NOMO-1 (cell line): ENCODE measurements around the gene RNF220.

Source experiments
- DNase-seq, 2 experiments: peaks; one replicate each; lab custom pipeline; 2025; ENCODE audit not compliant: unreplicated experiment in 2 of 2; lab: John Stamatoyannopoulos, UW

The RNF220 gene

DNA sequence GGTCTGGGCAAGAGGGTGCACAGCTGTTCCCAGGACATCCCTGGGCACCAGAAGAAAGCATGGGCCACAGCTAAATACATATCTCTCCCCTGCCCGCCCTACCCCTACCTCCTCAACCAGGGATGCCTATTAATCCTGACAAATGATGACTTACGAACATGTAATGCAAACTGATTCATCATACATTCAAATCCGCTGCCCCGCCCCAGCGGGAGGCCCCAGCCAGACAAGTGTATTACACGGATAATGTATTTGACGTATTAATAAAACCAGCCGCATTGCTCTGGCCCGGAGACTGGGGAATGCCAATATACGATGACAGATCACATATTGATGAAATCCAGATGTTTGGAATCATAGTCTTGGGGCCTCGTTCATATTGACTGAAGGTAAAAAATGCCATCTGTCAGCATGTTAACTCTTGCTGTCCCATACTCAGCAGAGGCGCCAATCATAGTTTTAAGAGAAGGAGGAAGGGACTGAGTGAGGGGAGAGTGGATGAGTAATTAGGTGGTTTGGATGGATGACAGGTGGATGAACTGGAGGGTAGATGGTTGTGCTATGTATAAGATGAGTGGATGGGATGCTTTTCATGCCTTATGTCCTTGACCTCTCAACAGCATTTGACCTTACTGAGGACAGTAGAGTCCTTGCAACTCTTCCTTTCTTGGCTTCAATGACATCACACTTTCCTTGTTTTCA is 201.0 kb downstream of the RNF220 start:
- DNase-seq: no peak

DNA sequence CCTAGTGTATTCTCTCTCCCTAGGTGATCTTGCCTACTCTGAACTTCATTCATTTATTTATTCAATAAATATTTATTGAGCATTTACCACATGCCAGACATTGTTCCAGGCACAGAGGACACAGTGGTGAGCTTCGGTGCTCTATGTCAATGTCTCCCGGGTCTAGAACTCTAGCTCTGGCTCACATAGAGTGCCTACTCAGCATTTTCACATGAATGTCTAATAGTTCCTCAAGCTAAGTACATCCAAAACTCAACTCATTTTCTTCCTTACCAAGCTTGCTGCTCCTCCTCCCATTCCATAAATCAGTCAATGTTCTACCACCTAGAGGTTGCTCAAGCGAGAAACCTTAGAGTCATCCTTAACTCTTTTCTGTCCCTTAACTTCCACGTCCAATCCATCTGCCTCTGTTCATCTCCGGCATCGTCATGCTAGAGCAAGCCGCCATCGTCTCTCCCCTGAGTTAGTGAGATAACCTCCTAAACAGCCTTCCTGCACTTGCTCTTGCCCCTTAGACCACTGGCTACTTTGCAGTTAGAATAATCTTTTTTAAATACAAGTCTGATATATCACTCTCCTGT is 201.7 kb downstream of the RNF220 start:
- no peak for DNase-seq

DNA sequence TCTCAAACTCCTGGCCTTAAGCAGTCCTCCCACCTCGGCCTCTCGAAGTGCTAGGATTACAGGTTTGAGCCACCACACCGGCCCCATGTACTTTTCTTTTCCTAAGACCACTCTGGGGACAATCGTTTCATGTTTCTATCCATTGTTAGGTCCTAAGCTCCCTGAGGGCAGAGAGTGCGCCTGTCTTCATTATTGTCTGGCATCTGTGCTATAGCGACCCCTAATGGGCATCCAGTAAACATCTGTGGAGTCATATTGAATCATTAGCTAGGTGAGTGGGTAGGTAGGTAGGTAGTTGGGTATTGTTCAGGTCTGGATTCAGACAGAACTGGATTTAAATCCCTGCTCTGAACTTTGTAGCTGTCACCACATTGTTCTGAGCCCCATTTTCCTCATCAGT is 203.1 kb downstream of the RNF220 start:
- no peak for DNase-seq

DNA sequence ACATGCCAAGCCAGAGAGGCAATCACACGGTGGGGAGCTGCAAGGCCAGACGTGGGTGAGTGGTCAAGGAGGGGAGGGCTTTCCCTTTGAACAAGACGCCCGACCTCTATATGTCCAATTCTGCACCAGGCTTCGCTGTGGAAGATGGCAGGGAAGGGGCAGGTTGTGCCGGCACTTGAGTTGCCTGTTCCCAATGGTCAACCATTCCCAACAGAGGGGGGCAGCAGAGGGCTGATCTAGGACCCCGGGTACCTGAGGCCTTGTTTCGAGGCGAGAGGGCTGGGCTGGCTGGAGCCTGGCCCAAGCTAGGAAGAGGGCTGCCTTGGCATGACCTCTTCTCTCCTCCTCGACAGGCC is 204.3 kb downstream of the RNF220 start:
- no peak for DNase-seq

DNA sequence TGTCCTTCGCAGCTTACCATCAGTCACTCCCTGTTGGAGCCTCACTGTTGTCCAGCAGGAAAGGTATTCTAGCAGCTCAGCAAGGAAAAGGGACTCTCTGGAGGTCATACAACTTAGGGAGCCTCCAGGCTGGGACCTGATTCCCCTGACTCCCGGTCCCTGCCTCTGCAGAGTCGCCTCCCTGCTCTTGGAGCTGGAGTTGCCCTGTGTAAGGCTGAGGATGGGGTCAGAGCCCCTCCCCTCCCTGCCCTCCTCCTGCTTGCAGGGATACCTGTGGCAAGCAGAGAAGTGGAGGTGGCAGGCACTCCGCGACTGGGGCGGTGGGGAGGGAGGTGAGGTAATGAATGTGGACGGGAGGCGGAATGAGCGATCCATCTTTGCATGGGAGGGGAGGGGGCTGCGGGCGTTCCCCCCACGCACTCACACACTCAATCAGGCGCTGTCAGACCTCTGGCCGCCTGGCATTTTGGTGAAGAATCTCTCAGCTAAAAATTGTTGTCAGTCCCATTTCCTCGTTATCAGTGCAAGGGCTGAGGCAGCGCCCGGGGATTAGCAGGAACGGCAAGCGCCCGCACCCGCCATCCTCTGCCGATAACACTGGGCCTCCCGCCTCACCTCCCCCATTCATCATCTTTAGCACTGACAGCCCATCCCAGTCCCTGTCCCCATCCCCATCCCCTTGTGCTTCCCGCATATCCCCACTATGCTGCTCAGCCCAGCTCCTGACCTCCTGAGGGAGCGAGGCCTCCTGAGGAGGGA is 204.9 kb downstream of the RNF220 start:
- DNase-seq: no peak

DNA sequence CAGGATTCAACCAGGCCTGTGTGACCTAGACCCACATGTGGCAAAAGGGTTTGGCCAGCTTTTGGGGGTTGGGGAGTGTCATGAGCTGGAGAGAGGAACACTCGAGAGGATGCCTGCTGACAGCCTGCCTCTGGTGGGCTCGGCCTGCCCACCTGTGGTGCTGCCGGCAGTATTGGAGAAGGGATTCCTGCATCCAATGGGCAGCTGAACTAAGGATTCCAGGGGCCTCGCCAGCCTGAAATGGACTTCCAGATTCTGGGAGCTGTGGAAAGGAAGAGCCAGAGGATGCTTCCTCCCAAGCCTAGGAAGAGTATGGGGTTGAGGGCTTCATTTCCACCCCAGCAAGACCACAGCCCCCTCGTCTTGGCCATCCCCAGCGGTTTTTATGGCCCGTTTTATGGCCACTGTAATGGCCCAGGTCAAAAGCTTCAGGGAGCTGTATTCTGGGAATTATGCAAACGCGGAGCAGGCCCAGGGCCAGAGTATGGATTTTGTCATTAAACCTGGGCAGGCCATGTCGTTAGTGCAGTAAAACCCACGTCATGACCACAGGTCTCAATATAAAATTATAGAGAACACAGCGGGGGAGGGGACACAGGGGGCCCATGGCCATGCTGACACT is 205.6 kb downstream of the RNF220 start:
- no peak for DNase-seq

DNA sequence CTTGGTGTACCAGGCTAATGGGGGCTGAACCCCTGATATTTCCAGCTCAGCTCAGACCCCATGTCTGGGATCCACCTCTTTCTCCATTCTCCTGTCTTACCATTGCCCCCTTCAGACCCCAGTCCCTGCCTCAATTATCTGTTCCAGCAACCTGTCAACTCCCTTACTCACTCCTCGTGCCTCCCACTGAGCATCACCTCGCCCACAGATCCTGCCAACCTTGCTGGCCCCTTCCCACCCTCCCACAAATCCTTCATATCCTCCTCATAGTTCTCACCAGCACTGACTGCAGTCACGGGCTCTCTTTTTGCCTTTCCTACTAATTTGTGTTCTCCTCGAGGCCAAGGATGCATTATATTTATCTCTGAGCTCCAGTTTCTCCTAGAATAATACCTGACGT is 206.4 kb downstream of the RNF220 start:
- DNase-seq: no peak

DNA sequence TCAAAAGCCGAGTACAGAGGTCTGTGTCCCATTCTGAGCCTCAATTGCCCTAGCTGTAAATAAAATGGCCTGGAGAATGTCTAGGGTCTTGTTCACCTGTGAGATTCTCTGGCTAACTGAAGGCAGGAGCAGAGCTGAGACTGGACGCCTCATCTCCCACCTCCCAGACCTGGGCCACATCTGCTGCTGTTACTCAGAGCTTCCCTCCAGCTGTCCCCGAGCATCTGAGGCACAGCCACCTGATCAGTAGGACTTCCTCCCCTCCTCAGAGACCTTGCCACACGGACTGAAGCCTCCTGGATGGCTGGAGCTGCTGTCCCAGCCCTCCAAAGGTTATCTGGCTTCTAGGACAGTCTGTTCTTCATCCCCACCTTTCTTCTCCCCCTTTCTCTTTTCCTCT is 206.8 kb downstream of the RNF220 start:
- no peak for DNase-seq

DNA sequence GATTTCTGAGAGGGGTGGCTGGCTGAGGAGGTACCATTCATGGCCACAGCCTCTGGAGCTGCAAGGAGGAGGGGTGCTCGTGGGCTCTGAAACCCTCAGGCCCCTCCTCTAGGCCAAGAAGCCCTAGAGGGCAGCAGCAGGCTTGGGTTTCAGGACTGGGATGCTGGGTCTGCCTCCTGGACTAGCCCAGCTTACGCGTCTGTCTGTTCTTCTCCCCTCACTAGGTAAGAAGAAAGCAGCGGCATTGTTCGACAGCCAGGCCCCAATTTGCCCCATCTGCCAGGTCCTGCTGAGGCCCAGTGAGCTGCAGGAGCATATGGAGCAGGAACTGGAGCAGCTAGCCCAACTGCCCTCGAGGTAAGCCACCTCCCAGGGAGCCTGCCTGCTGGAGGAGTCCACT is 208.9 kb downstream of the RNF220 start:
- DNase-seq: no peak

DNA sequence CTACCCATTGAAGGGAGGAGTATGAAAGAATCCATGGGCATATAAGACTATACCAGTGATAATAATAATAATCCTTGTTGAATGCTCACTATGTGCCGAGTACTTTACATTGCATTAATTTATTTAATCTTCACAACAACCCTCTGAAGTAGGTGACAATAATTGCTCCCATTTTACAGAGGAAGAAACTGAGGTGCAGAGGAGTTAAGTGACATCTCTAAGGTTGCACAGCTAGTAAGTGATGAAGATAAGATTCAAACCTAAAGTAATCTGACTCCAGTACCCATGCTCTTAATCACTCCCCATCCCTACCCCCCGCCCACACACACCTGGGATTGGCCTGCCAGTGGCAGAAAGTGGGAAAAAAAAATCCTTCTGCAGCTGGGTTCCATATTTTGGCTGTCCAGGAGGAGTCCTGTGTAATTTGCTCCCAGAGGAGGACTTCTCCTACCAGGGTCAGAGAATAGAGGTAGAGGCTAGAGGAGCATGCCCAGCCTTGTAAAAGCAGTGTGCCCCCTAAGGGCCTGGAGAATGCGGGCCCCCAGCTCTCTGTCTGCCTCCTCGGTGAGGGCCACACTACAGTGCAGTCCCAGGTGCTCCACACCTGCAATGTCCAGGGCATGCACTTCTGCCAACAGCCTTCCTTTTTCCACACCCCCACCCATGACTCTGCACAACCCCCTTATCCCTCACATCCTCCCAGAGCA is 211.4 kb downstream of the RNF220 start:
- DNase-seq: no peak

DNA sequence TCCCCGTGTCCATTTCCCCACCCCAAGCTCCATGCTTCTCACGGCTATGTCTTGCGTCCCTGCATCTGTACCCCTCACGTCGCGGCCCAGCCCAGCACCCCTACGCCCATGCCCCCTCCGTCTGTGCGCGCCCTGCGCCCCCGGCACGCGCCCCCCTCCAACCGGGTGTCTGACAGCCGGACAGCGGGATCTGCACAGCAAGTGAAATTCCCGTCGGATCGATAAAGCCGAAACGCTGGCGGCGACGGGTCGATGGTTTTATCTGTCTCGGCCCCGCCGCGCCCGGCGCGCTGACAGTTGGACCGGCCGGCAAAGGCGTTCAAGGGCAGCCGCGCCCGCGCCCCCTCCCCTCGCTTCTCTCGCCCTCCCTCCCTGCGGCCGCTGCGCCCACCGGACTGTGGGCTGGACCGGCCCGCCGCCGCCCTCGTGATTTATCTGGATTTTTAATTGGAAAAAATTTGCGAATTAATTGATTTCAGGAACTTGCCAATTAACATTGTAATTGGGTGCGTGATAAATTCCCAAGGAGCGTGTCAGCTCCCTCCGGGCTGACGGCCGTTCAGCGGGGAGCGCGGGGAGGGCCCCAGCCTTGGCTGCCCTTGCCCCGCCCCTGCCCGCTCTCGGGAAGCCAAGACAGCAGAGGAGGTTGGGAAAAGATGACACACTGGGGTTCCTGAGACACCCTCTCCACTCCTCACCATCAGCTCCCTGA is 212.1 kb downstream of the RNF220 start:
- no peak for DNase-seq

DNA sequence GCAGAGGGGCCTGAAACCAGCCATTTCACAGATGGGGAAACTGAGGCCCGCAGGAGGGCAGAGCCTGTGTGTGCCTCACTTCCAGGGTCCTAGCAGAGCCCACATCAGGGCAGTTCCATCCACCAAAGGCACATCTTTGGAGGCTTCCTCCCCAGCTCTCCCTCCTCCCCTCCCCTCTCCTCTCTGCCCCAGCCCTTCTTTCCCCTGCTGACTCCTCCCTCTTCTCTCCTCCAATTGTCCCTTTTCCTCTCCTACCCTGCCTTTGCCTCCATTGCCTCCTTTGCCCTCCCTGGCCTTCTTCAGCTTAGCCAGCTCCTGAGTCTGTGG is 212.6 kb downstream of the RNF220 start:
- no peak for DNase-seq

DNA sequence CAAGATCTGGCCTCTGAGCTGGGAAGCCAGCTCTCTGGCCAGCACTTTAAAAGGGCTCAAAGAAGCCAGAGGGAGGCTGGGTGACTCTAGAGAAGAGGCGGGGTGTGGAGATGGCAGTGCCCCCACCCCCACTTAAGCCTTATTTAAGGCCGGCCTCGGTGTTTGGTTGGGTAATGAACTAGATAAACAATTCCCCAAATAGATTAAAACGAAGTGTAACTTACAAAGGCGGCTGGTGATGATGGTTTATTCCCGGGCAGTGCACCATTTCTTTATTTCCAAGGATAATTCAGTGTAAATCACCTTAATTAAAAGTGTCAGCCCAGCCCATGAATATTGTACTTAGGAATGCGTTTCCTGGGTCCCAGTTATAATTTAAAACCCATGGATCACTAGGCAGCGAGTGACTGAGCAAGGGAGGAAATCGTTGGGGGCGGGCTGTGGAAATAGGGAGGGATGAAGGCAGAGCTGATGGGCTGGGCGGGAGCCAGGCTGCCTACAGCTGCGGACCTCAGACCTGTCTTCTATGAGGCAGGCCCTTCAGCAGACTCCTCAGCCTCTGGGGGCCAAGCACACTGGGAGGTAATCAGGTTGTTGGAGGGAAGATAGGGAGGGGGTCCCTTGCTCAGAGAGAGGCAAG is 214.3 kb downstream of the RNF220 start:
- DNase-seq: no peak

DNA sequence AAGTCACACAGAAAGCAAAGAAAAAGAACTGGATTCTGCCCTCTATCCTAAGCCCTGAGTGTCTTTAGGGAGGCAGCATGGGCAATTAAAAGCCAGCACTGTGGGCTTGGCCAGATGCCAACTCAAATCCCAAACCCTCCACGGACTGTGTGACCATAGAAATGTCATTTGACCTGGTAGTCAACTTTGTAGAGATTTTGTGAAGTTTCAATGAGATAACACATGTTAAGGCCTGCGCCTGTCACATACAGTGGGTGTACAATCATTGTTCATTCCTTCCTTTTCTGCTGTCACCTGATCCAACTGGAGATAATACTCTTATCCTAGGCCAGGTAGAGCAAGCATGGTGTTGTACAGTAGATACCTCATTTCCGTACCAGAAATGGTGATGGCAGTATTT is 215.0 kb downstream of the RNF220 start:
- DNase-seq: no peak

DNA sequence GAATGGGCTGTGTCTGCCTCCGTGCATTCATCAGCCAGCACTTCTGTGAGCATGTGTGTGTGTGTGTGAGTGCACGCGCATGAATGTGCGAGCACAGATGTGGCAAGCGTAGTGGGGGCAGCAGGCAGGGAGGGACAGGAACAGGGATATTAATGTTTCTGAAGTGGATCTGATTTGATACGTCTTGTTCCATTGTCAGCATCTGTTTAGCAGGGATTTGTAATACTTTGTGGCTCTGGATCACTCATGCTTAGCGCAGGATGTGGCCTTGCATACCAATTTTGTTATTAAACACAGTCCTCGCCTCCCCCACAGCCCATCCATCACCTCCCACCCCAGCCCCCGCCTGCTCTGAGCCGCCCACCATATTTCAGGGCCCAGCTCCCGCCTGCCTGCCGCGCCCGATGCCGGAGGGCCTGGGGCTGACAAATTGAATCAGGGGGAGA is 216.8 kb downstream of the RNF220 start:
- no peak for DNase-seq

DNA sequence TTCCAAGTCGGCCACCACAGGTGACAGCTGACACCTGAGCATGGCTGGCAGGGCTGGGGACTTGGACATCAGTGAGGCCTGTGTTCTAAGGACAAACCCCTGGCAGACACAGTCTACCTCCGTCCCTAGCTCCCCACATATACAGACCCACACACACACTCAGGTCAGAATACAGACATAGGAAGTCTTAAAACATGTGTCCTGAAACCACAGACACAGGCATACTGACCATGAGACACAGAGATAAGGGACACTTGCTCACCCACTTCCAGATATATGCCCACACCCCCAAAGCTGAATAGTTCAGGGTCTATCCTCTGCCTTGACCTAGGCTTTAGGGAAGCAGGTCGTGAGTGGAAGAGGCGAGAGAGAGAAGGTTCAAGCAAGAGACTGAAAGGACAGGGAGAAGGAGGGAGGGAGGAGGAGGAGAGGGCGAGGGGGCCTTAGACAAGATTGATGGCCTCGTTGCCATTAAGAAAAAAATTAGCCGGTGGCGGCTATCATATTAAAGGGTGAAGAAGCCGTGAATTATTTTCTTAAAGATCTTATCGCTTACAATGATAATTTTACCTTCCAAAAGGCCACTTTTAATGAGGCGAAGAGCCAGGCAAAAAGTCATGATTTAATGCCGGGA is 219.3 kb downstream of the RNF220 start:
- DNase-seq: no peak

DNA sequence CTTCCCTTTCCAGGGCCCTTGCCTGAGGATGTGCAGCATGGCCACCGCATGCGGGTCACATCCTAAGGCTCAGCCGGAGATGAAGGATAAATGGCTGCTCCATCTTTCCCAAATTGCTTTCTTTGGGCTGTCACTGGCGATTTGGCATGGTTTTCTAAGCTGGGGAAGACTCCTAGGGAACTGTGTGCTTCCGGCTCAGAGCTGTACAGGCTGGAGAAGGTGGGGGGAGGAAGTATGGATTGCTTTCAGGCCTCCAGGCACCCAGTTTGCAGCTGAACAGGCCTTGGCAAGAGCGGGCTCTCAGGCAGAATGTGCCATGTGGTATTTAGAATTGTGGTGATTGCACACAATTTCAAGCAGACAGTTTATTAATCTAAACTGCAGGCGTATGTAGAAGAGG is 220.3 kb downstream of the RNF220 start:
- no peak for DNase-seq

DNA sequence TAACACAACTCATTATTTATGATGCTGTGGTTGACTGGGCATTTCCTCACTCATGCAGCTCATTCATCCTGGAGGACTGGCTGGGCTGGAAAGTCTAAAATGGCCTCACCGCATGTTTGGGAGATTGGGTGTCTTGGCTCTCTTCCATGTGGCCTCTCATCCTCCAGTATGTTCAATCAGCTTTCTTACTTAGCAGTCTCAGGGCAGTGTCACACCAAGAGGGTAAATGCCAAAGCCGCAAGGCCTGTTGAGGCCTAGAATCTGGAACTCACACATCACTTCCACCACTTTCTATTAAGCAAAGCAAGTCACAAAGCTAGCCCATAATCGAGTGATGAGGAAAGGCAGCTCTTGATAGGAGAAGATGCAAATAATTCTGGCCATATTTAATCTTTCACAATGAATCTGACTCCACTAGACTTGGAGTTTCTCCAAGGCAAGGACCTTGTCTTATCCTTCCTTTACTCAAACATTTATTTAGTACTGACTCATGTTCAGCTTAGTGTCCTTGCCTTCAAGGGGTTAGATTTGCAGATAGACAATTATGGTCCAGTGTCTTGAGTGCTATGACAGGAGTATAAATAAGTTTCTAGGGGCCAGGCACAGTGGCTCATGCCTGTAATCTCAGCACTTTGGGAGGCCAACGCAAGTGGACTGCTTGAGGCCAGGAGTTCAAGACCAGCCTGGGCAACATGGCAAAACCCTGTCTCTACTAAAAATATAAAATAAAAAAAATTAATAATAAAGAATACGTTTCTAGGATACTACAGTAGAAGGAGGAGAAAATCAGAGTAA is 224.1 kb downstream of the RNF220 start:
- no peak for DNase-seq

DNA sequence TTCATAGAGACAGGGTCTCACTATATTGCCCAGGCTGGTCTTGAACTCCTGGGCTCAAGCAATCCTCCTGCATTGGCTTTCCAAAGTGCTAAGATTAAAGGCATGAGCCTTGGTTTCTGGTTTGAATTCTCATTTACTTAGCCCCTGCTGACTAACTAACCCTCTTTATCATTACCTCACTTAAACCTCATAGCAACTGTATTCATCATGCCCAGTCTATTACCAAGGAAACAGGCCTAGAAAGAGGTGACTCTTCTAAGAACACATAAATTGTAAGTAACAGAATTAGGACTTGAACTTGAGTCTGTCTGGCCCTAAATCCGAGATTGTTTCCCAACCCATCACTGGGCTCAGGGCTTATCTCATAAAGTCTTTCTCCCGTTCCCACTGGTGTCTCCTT is 225.1 kb downstream of the RNF220 start:
- no peak for DNase-seq
